Left ventricle myocardium inferior (tissue), 1 donor: ENCODE measurements around the gene B3GAT3. TPM values are rescaled to one million over a fixed set of nuclear protein-coding genes. Genes with fewer than 3 reads are reported as not detected.
"Not testable (repeated sequence)": the region's sequence is repeated elsewhere in the genome, so short reads cannot be mapped to it uniquely, and the experiment has no call there.

Experiments used
- DNase-seq: peaks from one replicate; pipeline ENCODE4 v3.0.0-alpha.2; 2020
- H3K27ac ChIP-seq: fragments of 200-600 bp; replicated peaks from 2 replicates; pipeline ENCODE4 v1.8.0; 2021
- H3K27me3 ChIP-seq: fragments of 200-600 bp; 2 replicates; pipeline ENCODE4 v1.8.0; 2021; ENCODE audit warnings: low read depth
- H3K36me3 ChIP-seq: fragments of 200-600 bp; 2 replicates; pipeline ENCODE4 v1.8.0; 2021
- H3K4me1 ChIP-seq: fragments of 200-600 bp; 2 replicates; pipeline ENCODE4 v1.8.0; 2021
- H3K4me3 ChIP-seq: fragments of 200-600 bp; 2 replicates; pipeline ENCODE4 v1.8.0; 2021; ENCODE audit warnings: mild to moderate bottlenecking, moderate library complexity
- H3K9me3 ChIP-seq: fragments of 200-600 bp; replicated peaks from 2 replicates; pipeline ENCODE4 v1.8.0; 2021
- CTCF ChIP-seq: fragments of 200-600 bp; IDR thresholded peaks from 2 replicates; pipeline ENCODE4 v1.8.0; 2021; ENCODE audit warnings: antibody characterized with exemption, mild to moderate bottlenecking, borderline replicate concordance
- intact Hi-C: fragments of 100-400 bp; cut with micrococcal nuclease; formaldehyde crosslinking; loops from one replicate; pipeline ENCODE4 v1.11.0; 2022
- total RNA-seq: library from RNA; stranded (reverse); fragmentation: NEBNext Ultra II Directional; extraction: Animal tissue kit (Norgen Biotek cat#: 25700); gene quantifications from one replicate; pipeline ENCODE4 v1.2.1, GENCODE V29; 2021
- donor health status: DM: no; HTN: yes; CAD: no; lungs with severe emphysema.

B3GAT3 gene
- total RNA-seq, 1 donor from 2014 or later, result 13.2 TPM

DNA sequence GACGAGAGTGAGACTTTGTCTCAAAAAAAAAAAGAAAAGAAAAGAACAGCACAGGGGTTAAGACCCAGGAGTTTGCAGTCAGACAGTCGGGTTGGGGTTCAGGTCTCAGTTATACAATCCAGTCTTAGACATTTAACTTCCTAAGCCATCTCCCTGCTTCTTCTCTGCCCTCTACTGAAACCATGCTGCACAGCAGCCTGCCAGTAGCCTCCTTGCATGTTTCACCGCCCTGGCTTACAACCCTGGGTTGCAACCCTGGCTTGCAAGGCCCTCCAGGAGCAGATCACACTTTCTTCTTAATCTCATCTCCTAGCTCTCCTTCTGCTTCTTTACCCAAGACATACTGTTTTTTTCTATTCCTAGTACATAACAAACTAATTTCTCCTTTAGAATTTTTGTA is 5.9 kb upstream of the B3GAT3 start:
- H3K4me3 ChIP-seq, result no peak overlapping the region
- intact Hi-C loops, result no loop called here
- H3K4me1 ChIP-seq, result peaks cover under 1% of the 10 kb centered on the region
- H3K27ac ChIP-seq, result no peak overlapping the region
- peaks cover 78% of the 10 kb centered on the region for H3K36me3 ChIP-seq
- DNase-seq, result no peak
- no peaks in the 10 kb centered on the region for H3K9me3 ChIP-seq
- TF ChIP-seq CTCF, result no peak
- no peaks in the 10 kb centered on the region for H3K27me3 ChIP-seq

DNA sequence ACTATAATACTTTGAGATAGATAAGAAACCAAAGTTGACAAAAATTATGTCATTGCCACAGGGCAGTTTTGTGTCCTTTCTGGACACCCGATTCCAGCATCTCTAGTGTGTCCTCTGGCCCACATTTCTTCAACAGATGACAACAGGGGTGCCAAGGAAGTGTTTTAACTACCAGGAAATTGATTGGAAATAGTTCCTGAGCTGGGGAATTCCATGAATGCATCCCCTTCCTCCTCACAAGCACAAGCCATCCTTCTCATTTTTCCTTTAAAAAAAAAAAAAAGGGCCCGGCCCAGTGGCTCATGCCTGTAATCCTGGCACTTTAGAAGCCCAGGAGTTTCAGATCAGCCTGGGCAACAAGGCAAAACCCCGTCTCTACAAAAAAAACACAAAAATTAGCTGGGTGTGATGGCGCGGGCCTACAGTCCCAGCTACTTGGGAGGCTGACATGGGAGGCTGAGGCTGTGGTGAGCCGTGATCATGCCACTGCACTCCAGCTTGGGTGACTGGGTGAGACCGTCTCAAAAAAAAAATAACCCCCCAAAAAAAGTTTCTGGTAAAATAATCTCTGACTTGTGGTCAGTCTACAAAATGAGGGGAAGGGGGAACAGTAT is 797 bp upstream of the B3GAT3 start:
- TF ChIP-seq CTCF, result no peak
- H3K4me3 ChIP-seq, result peak overlapping the region; percentile 83
- H3K27me3 ChIP-seq, result no peaks in the 10 kb centered on the region
- intact Hi-C loops, result no loop called here
- H3K9me3 ChIP-seq, result no peaks in the 10 kb centered on the region
- H3K27ac ChIP-seq, result peak overlapping the region; percentile 91
- H3K36me3 ChIP-seq, result peaks cover 27% of the 10 kb centered on the region
- DNase-seq, result no peak
- H3K4me1 ChIP-seq, result peaks cover 29% of the 10 kb centered on the region

GRCh38 chr11:62621027-62621566 is 689 bp downstream of the B3GAT3 start:
- H3K4me1 ChIP-seq, result peaks cover 29% of the 10 kb centered on the region
- no peak for DNase-seq
- H3K27me3 ChIP-seq, result no peaks in the 10 kb centered on the region
- peaks cover 28% of the 10 kb centered on the region for H3K36me3 ChIP-seq
- H3K9me3 ChIP-seq, result no peaks in the 10 kb centered on the region
- TF ChIP-seq CTCF, result no peak
- intact Hi-C loops, result no loop called here
- peak overlapping the region; percentile 83 for H3K4me3 ChIP-seq
- peak overlapping the region; percentile 91 for H3K27ac ChIP-seq

DNA sequence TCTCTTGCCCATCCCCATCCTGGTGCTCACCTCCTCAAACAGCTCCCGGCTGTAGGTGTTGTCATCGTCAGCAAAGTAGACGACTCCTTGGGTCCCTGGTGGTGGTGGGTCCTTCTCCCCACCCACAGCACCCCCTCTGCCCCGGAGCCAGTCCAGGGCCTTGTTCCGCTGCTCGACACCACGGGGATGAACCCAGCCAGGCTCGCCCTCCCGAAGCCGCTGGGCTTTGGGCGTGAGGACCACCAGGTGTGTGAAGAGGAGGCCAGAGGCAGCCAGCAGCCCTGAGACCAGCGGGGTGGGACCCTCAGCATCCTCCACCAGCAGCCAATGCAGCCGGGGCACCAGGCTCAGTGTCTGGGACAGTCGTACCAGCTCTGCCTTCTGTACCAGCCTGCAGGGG is 4.8 kb downstream of the B3GAT3 start:
- H3K27me3 ChIP-seq, H3K27ac ChIP-seq, H3K9me3 ChIP-seq, H3K4me3 ChIP-seq, intact Hi-C loops, DNase-seq: not testable (repeated sequence)
- Histone ChIP-seq H3K4me1 (peaks cover 37% of the 10 kb centered on the region), H3K36me3 (peaks cover 25% of the 10 kb centered on the region)

- peaks cover 25% of the 10 kb centered on the region for H3K36me3 ChIP-seq
- TF ChIP-seq CTCF, result no peak
- H3K27ac ChIP-seq, result no peak overlapping the region
- H3K4me1 ChIP-seq, result peaks cover 38% of the 10 kb centered on the region
- intact Hi-C loops, result no loop called here
- H3K4me3 ChIP-seq, result no peak overlapping the region
- no peak for DNase-seq
- no peaks in the 10 kb centered on the region for H3K27me3 ChIP-seq
- no peaks in the 10 kb centered on the region for H3K9me3 ChIP-seq
Observed at GRCh38 chr11:62615521-62615920, 6.3 kb downstream of the B3GAT3 start.

DNA sequence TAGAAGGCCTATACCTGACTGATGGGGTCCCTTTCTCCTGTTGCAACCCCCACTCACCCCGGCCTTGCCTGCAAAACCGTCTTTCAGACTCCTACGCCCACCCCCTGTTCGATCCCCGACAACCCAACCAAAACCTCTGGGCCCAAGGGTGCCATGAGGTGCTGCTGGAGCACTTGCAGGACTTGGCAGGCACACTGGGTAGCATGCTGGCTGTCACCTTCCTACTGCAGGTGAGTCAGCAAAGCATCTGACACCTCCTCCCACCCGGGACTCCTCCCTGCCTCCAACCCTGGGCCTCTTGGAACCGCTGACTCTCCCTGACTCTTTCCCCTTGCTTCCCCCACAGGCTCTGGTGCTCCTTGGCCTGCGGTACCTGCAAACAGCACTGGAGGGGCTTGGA is 7.5 kb downstream of the B3GAT3 start:
- no peak for DNase-seq
- H3K4me1 ChIP-seq, result peaks cover 39% of the 10 kb centered on the region
- H3K27me3 ChIP-seq, result no peaks in the 10 kb centered on the region
- H3K9me3 ChIP-seq, result no peaks in the 10 kb centered on the region
- intact Hi-C loops, result no loop called here
- H3K4me3 ChIP-seq, result no peak overlapping the region
- no peak for TF ChIP-seq CTCF
- H3K27ac ChIP-seq, result peak overlapping the region; percentile 96
- H3K36me3 ChIP-seq, result peaks cover 28% of the 10 kb centered on the region
